SK-N-SH treated with all-trans-retinoic acid at 6 μM for 48 hours (cell line): ENCODE results near the gene NPAS2.

Experiments
- CREB5 ChIP-seq: fragments of 250-450 bp; sonication (Bioruptor Pico); IDR thresholded peaks from 2 replicates; pipeline ENCODE4 v1.5.1; 2020; ENCODE audit warnings: low read depth, mild to moderate bottlenecking, moderate library complexity
- ESRRG ChIP-seq: fragments of 250-450 bp; sonication (Bioruptor Pico); IDR thresholded peaks from 2 replicates; pipeline ENCODE4 v1.6.1; 2021; ENCODE audit warnings: mild to moderate bottlenecking
- ISL1 ChIP-seq: fragments of 250-450 bp; sonication (Bioruptor Pico); IDR thresholded peaks from 2 replicates; pipeline ENCODE4 v2.1.2; 2022; ENCODE audit warnings: mild to moderate bottlenecking, moderate library complexity
- RARB ChIP-seq: fragments of 250-450 bp; sonication (Bioruptor Pico); IDR thresholded peaks from 2 replicates; pipeline ENCODE4 v1.8.0; 2021; ENCODE audit warnings: mild to moderate bottlenecking, moderate library complexity
- SNAI2 ChIP-seq: fragments of 250-450 bp; sonication (Bioruptor Pico); IDR thresholded peaks from 2 replicates; pipeline ENCODE4 v1.5.0; 2020; ENCODE audit warnings: mild to moderate bottlenecking, moderate library complexity
- TCF4 ChIP-seq: fragments of 250-450 bp; sonication (Bioruptor Pico); IDR thresholded peaks from 2 replicates; pipeline ENCODE4 v1.8.0; 2021; ENCODE audit warnings: mild to moderate bottlenecking, moderate library complexity, borderline replicate concordance
- TF ChIP-seq, protein P1 (sequence below): fragments of 250-450 bp; sonication (Bioruptor Pico); IDR thresholded peaks from 2 replicates; pipeline ENCODE4 v1.8.0; 2020; ENCODE audit warnings: mild to moderate bottlenecking, moderate library complexity, borderline replicate concordance
- TF ChIP-seq, protein P2 (sequence below): fragments of 250-450 bp; sonication (Bioruptor Pico); IDR thresholded peaks from 2 replicates; pipeline ENCODE4 v1.5.0; 2020; ENCODE audit warnings: mild to moderate bottlenecking, moderate library complexity

GRCh38 chr2:100812116-100812515 lies 7.8 kb upstream of the NPAS2 start:
- TF ChIP-seq ESRRG (CRISPR knock-in tag) (no peak), TCF4 (CRISPR knock-in tag) (no peak), RARB (CRISPR knock-in tag) (no peak), SNAI2 (no peak), CREB5 (no peak), ISL1 (CRISPR knock-in tag) (no peak)
- TF ChIP-seq, protein P1, sequence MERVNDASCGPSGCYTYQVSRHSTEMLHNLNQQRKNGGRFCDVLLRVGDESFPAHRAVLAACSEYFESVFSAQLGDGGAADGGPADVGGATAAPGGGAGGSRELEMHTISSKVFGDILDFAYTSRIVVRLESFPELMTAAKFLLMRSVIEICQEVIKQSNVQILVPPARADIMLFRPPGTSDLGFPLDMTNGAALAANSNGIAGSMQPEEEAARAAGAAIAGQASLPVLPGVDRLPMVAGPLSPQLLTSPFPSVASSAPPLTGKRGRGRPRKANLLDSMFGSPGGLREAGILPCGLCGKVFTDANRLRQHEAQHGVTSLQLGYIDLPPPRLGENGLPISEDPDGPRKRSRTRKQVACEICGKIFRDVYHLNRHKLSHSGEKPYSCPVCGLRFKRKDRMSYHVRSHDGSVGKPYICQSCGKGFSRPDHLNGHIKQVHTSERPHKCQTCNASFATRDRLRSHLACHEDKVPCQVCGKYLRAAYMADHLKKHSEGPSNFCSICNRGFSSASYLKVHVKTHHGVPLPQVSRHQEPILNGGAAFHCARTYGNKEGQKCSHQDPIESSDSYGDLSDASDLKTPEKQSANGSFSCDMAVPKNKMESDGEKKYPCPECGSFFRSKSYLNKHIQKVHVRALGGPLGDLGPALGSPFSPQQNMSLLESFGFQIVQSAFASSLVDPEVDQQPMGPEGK (CRISPR knock-in tag): no peak
- TF ChIP-seq, protein P2, sequence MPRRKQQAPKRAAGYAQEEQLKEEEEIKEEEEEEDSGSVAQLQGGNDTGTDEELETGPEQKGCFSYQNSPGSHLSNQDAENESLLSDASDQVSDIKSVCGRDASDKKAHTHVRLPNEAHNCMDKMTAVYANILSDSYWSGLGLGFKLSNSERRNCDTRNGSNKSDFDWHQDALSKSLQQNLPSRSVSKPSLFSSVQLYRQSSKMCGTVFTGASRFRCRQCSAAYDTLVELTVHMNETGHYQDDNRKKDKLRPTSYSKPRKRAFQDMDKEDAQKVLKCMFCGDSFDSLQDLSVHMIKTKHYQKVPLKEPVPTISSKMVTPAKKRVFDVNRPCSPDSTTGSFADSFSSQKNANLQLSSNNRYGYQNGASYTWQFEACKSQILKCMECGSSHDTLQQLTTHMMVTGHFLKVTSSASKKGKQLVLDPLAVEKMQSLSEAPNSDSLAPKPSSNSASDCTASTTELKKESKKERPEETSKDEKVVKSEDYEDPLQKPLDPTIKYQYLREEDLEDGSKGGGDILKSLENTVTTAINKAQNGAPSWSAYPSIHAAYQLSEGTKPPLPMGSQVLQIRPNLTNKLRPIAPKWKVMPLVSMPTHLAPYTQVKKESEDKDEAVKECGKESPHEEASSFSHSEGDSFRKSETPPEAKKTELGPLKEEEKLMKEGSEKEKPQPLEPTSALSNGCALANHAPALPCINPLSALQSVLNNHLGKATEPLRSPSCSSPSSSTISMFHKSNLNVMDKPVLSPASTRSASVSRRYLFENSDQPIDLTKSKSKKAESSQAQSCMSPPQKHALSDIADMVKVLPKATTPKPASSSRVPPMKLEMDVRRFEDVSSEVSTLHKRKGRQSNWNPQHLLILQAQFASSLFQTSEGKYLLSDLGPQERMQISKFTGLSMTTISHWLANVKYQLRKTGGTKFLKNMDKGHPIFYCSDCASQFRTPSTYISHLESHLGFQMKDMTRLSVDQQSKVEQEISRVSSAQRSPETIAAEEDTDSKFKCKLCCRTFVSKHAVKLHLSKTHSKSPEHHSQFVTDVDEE (CRISPR knock-in tag): no peak
